DOHH2 (cell line): ENCODE measurements around the gene ATG10.

Experiments
- H3F3A ChIP-seq: fragments of 200-600 bp; sonication (generic), shearing (Covaris generic); 2 replicates; pipeline ENCODE4 v1.6.0; 2016; ENCODE audit warnings: antibody characterized with exemption, mild to moderate bottlenecking; ENCODE audit not compliant: control insufficient read depth, insufficient read depth
- H3K27ac ChIP-seq: fragments of 200-600 bp; sonication (generic); 2 replicates; pipeline ENCODE4 v1.5.1; 2014; ENCODE audit warnings: low read depth, mild to moderate bottlenecking, low read length, moderate library complexity
- H3K27me3 ChIP-seq: fragments of 200-600 bp; sonication (generic); 2 replicates; pipeline ENCODE4 v1.6.1; 2014; ENCODE audit warnings: mild to moderate bottlenecking, low read length, mixed read lengths; ENCODE audit not compliant: control insufficient read depth
- H3K36me3 ChIP-seq: fragments of 200-600 bp; sonication (generic); 2 replicates; pipeline ENCODE4 v1.6.1; 2014; ENCODE audit warnings: mild to moderate bottlenecking, low read length, moderate library complexity, mixed read lengths; ENCODE audit not compliant: control insufficient read depth
- H3K4me1 ChIP-seq: fragments of 200-600 bp; sonication (generic); 2 replicates; pipeline ENCODE4 v1.6.1; 2014; ENCODE audit warnings: mild to moderate bottlenecking, low read length, mixed read lengths; ENCODE audit not compliant: control insufficient read depth
- H3K4me2 ChIP-seq: fragments of 200-600 bp; sonication (generic); 2 replicates; pipeline ENCODE4 v1.6.0; 2014; ENCODE audit warnings: mild to moderate bottlenecking, low read length, moderate library complexity
- H3K4me3 ChIP-seq: fragments of 200-600 bp; sonication (generic); 2 replicates; pipeline ENCODE4 v1.5.1; 2014; ENCODE audit warnings: mild to moderate bottlenecking, low read length, mixed read lengths
- H3K79me2 ChIP-seq: fragments of 200-600 bp; sonication (generic); 2 replicates; pipeline ENCODE4 v1.6.1; 2014; ENCODE audit warnings: mild to moderate bottlenecking, low read length, mixed read lengths; ENCODE audit not compliant: control insufficient read depth
- H3K9me2 ChIP-seq: fragments of 200-600 bp; sonication (generic); replicated peaks from 2 replicates; pipeline ENCODE4 v1.6.1; 2014; ENCODE audit warnings: mild to moderate bottlenecking, low read length, mixed read lengths; ENCODE audit not compliant: control insufficient read depth
- H3K9me3 ChIP-seq: fragments of 200-600 bp; sonication (generic); 2 replicates; pipeline ENCODE4 v1.6.1; 2014; ENCODE audit warnings: antibody characterized with exemption, low read length, mixed read lengths; ENCODE audit not compliant: control insufficient read depth, insufficient read depth
- H4K20me1 ChIP-seq: fragments of 200-600 bp; sonication (generic); 2 replicates; pipeline ENCODE4 v1.6.0; 2014; ENCODE audit warnings: low read depth, mild to moderate bottlenecking, antibody characterized with exemption, low read length, moderate library complexity; ENCODE audit not compliant: control insufficient read depth, insufficient read depth
- CTCF ChIP-seq: fragments of 200-600 bp; sonication (generic); IDR thresholded peaks from one replicate; pipeline ENCODE4 v1.5.1; 2014; ENCODE audit warnings: antibody characterized with exemption, mild to moderate bottlenecking, low read depth, low read length; ENCODE audit not compliant: poor library complexity, severe bottlenecking
- EZH2phosphoT487 ChIP-seq: fragments of 200-600 bp; sonication (generic); IDR thresholded peaks from 2 replicates; pipeline ENCODE4 v1.6.1; 2017; ENCODE audit warnings: borderline replicate concordance, mild to moderate bottlenecking, antibody characterized with exemption, low read length, moderate library complexity, mixed read lengths

Gene ATG10

GRCh38 chr5:82164977-82165713 is 193.3 kb downstream of the ATG10 start:
- peaks cover 11% of the 10 kb centered on the region for H3K4me1 ChIP-seq
- H3K4me3 ChIP-seq = no peak overlapping the region
- TF ChIP-seq EZH2phosphoT487 (no peak), CTCF (no peak)
- no peak overlapping the region for H3K4me2 ChIP-seq
- no peaks in the 10 kb centered on the region for H3K9me3 ChIP-seq
- no peaks in the 10 kb centered on the region for H3K9me2 ChIP-seq
- no peaks in the 10 kb centered on the region for H3F3A ChIP-seq
- no peaks in the 10 kb centered on the region for H3K79me2 ChIP-seq
- no peak overlapping the region for H3K27ac ChIP-seq
- no peaks in the 10 kb centered on the region for H4K20me1 ChIP-seq
- H3K27me3 ChIP-seq = no peaks in the 10 kb centered on the region
- no peaks in the 10 kb centered on the region for H3K36me3 ChIP-seq

GRCh38 chr5:82165740-82166530 is 194.1 kb downstream of the ATG10 start:
- Histone ChIP-seq H3K4me1 (peaks cover 12% of the 10 kb centered on the region), H3K27me3 (no peaks in the 10 kb centered on the region), H4K20me1 (no peaks in the 10 kb centered on the region), H3K27ac (no peak overlapping the region), H3K9me2 (no peaks in the 10 kb centered on the region), H3K36me3 (no peaks in the 10 kb centered on the region), H3K4me3 (no peak overlapping the region), H3K4me2 (no peak overlapping the region), H3F3A (no peaks in the 10 kb centered on the region), H3K79me2 (no peaks in the 10 kb centered on the region), H3K9me3 (no peaks in the 10 kb centered on the region)
- TF ChIP-seq EZH2phosphoT487 = no peak
- peak; percentile 75 for TF ChIP-seq CTCF

- H3K27ac ChIP-seq = no peak overlapping the region
- H4K20me1 ChIP-seq = no peaks in the 10 kb centered on the region
- H3K79me2 ChIP-seq = no peaks in the 10 kb centered on the region
- H3K4me2 ChIP-seq = no peak overlapping the region
- no peak for TF ChIP-seq CTCF
- no peak for TF ChIP-seq EZH2phosphoT487
- H3K27me3 ChIP-seq = no peaks in the 10 kb centered on the region
- no peaks in the 10 kb centered on the region for H3K9me3 ChIP-seq
- H3K9me2 ChIP-seq = no peaks in the 10 kb centered on the region
- H3F3A ChIP-seq = no peaks in the 10 kb centered on the region
- H3K4me3 ChIP-seq = no peak overlapping the region
- peaks cover 12% of the 10 kb centered on the region for H3K4me1 ChIP-seq
- no peaks in the 10 kb centered on the region for H3K36me3 ChIP-seq
Observed at GRCh38 chr5:82167372-82167935, 195.6 kb downstream of the ATG10 start.
